CD14-positive monocyte (primary cell): ENCODE measurements around the gene OTULIN. TPM values are rescaled to one million over a fixed set of nuclear protein-coding genes. Genes with fewer than 3 reads are reported as not detected.

Experiments used
- DNase-seq, 3 donors: peaks; one replicate each; pipeline ENCODE4 v3.0.0-alpha.2; 2011 to 2022
- H2AFZ ChIP-seq: 2 replicates; pipeline ENCODE4 v1.6.0; 2012; ENCODE audit warnings: mild to moderate bottlenecking, low read depth, low read length, inconsistent platforms; ENCODE audit not compliant: insufficient read depth, poor library complexity, severe bottlenecking
- H3K27ac ChIP-seq, 2 donors: 1 replicate in 1 of 2; 2 replicates in 1 of 2; pipeline ENCODE4 v1.5.1; 2012 to 2013; ENCODE audit warnings: low read length in 2 of 2, control low read depth in 1 of 2, inconsistent platforms in 1 of 2, low read depth in 1 of 2, mild to moderate bottlenecking in 1 of 2
- H3K27me3 ChIP-seq, 2 donors: one replicate each; pipeline versions ENCODE4 v1.6.0 to v1.6.1; 2011 to 2013; ENCODE audit warnings: low read length in 2 of 2; ENCODE audit not compliant: control insufficient read depth in 2 of 2, insufficient read depth in 2 of 2
- H3K36me3 ChIP-seq, 2 donors: replicated peaks in 1 of 2; 1 replicate in 1 of 2; 2 replicates in 1 of 2; pipeline versions ENCODE4 v1.5.1 to v1.6.1; 2012 to 2013; ENCODE audit warnings: low read length in 2 of 2, control low read depth in 1 of 2, inconsistent platforms in 1 of 2, mild to moderate bottlenecking in 1 of 2; ENCODE audit not compliant: insufficient read depth in 2 of 2, control insufficient read depth in 1 of 2
- H3K4me1 ChIP-seq, 2 donors: 1 replicate in 1 of 2; 2 replicates in 1 of 2; pipeline versions ENCODE4 v1.5.1 to v1.6.1; 2012 to 2013; ENCODE audit warnings: low read length in 2 of 2, control low read depth in 1 of 2, inconsistent platforms in 1 of 2, mild to moderate bottlenecking in 1 of 2, moderate library complexity in 1 of 2; ENCODE audit not compliant: insufficient read depth in 2 of 2, control insufficient read depth in 1 of 2
- H3K4me2 ChIP-seq: replicated peaks from 2 replicates; pipeline ENCODE3; 2012; ENCODE audit warnings: low read length, moderate library complexity, mild to moderate bottlenecking; ENCODE audit not compliant: poor library complexity, severe bottlenecking; ENCODE audit errors: extremely low read depth
- H3K4me3 ChIP-seq, 3 experiments: fragments of 200-600 bp in 1 of 3; sonication (generic) in 1 of 3; replicated peaks in 1 of 3; 1 replicate in 2 of 3; 2 replicates in 1 of 3; pipeline ENCODE4 v1.5.1; 2011 to 2013; ENCODE audit warnings: low read length in 3 of 3, mild to moderate bottlenecking in 3 of 3, control low read depth in 2 of 3, low read depth in 2 of 3, inconsistent platforms in 1 of 3, moderate library complexity in 1 of 3
- H3K79me2 ChIP-seq: 2 replicates; pipeline ENCODE4 v1.6.0; 2012; ENCODE audit warnings: mild to moderate bottlenecking, control low read depth, inconsistent platforms, low read length, moderate library complexity; ENCODE audit not compliant: insufficient read depth
- H3K9ac ChIP-seq: 2 replicates; pipeline ENCODE4 v1.6.0; 2017; ENCODE audit warnings: low read length, mild to moderate bottlenecking; ENCODE audit not compliant: insufficient read depth, poor library complexity, severe bottlenecking
- H3K9me3 ChIP-seq, 2 donors: replicated peaks in 1 of 2; 1 replicate in 1 of 2; 2 replicates in 1 of 2; pipeline versions ENCODE4 v1.5.1 to v1.6.1; 2012 to 2013; ENCODE audit warnings: low read length in 2 of 2, control low read depth in 1 of 2; ENCODE audit not compliant: control insufficient read depth in 1 of 2, insufficient read depth in 1 of 2
- H4K20me1 ChIP-seq: 2 replicates; pipeline ENCODE4 v1.6.0; 2012; ENCODE audit warnings: mild to moderate bottlenecking, low read length, control low read depth, moderate library complexity; ENCODE audit not compliant: insufficient read depth
- H3K27ac Mint-ChIP-seq, 7 donors: one replicate each; pipeline ENCODE4 v1.8.0; 2020; ENCODE audit warnings: mild to moderate bottlenecking in 7 of 7, mixed read lengths in 7 of 7, moderate library complexity in 6 of 7, inconsistent platforms in 2 of 7
- H3K27me3 Mint-ChIP-seq, 3 donors: one replicate each; pipeline ENCODE4 v1.8.0; 2021 to 2022; ENCODE audit warnings: low read depth in 3 of 3, mild to moderate bottlenecking in 3 of 3, mixed read lengths in 3 of 3, moderate library complexity in 3 of 3, inconsistent platforms in 1 of 3
- H3K36me3 Mint-ChIP-seq, 2 donors: one replicate each; pipeline ENCODE4 v1.8.0; 2020; ENCODE audit warnings: mixed read lengths in 2 of 2, inconsistent platforms in 1 of 2, mild to moderate bottlenecking in 1 of 2
- H3K4me1 Mint-ChIP-seq: one replicate; pipeline ENCODE4 v1.8.0; 2020; ENCODE audit warnings: mild to moderate bottlenecking, mixed read lengths
- H3K4me3 Mint-ChIP-seq, 2 donors: one replicate each; pipeline ENCODE4 v1.8.0; 2020; ENCODE audit warnings: mild to moderate bottlenecking in 2 of 2, mixed read lengths in 2 of 2, moderate library complexity in 1 of 2
- H3K9me3 Mint-ChIP-seq, 7 donors: one replicate each; pipeline ENCODE4 v1.8.0; 2020 to 2022; ENCODE audit warnings: mixed read lengths in 7 of 7, mild to moderate bottlenecking in 6 of 7, moderate library complexity in 6 of 7, inconsistent platforms in 2 of 7
- WGBS: methylation state at CpG from one replicate; pipeline ENCODE4 v1.1.5; 2013; ENCODE audit warnings: missing lambda C conversion rate; ENCODE audit not compliant: insufficient coverage; 5-methylcytosine and 5-hydroxymethylcytosine counted together
- intact Hi-C, 2 donors: fragments of 100-400 bp; cut with micrococcal nuclease; formaldehyde crosslinking; loops; one replicate each; pipeline versions ENCODE4 v1.15.0 to v1.15.1; 2023
- polyA plus RNA-seq, 3 donors: library from polyadenylated mRNA; depleted of rRNA in 1 of 3; unstranded in 2 of 3; stranded (reverse) in 1 of 3; fragments of 300-500 nt in 2 of 3; fragments of >200 nt in 1 of 3; fragmentation: Illumina TruSeq in 2 of 3; gene quantifications; 1 replicate in 2 of 3; 2 replicates in 1 of 3; pipeline ENCODE4 v1.2.3, GENCODE V29; 2012 to 2021
- TF ChIP-seq, protein P1 (sequence below): fragments of 200-600 bp; IDR thresholded peaks from one replicate; pipeline ENCODE4 v1.8.0; 2022; ENCODE audit warnings: antibody characterized with exemption, mild to moderate bottlenecking

The OTULIN gene
- polyA plus RNA-seq, 3 donors: 13.7 to 14.2 (median 14.0) TPM

DNA sequence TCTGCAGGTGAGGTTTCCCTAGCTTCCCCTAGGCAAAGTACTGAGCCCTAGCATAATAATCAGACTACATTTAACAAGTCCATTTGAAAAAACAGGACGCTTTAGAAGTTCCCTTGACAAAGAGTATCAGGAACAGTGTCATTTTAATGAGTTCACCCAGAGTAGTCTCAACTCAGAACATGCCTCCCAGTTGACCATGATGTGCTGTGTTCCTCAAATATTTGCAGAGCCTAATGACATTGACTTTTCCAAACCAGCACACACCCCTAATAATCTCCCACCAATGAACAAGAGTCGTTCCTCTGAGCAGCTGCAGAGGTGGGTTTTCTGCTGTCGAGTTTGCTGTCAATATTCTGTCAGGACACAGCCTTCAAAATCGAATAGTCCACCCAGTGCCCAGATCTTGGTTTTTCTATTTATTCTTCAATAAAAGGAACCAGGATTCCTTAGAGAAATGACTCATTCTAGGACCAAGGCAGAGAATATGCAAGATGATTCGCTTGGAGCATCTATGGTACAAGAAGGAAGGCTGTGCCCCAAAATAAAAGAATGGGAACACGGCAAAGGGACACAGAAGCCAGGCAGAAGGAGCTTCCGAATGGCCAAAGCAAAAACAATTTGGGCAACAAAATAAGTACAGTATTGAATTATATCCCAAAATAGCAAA lies 57.6 kb downstream of the OTULIN start:
- Histone ChIP-seq H3K4me2 (no peak overlapping the region), H3K9me3 (no peaks in the 10 kb centered on the region), H2AFZ (no peak overlapping the region), H3K79me2 (no peaks in the 10 kb centered on the region), H3K9ac (no peak overlapping the region), H3K27me3 (no peaks in the 10 kb centered on the region), H3K27ac (no peak overlapping the region), H4K20me1 (no peaks in the 10 kb centered on the region), H3K4me3 (no peak overlapping the region), H3K4me1 (peaks cover 20 to 28% of the 10 kb centered on the region in 2 donors), H3K36me3 (no peaks in the 10 kb centered on the region)
- intact Hi-C loops: loop anchor here in 1 of 2 donors (10.0 kb wide), 1 partner anchor 153 kb away; the partner anchor contains the start of gene ANKH
- Mint-ChIP-seq H3K27me3 (peaks cover 2 to 7% (median 4%) of the 10 kb centered on the region in 3 donors), H3K27ac (peak overlapping the region in 1 of 7 donors; percentile 61), H3K36me3 (peaks cover 0 to 4% of the 10 kb centered on the region in 2 donors), H3K9me3 (peaks cover 0 to 7% (median 0%) of the 10 kb centered on the region in 7 donors), H3K4me3 (no peak overlapping the region), H3K4me1 (peaks cover 29% of the 10 kb centered on the region)
- TF ChIP-seq, protein P1, sequence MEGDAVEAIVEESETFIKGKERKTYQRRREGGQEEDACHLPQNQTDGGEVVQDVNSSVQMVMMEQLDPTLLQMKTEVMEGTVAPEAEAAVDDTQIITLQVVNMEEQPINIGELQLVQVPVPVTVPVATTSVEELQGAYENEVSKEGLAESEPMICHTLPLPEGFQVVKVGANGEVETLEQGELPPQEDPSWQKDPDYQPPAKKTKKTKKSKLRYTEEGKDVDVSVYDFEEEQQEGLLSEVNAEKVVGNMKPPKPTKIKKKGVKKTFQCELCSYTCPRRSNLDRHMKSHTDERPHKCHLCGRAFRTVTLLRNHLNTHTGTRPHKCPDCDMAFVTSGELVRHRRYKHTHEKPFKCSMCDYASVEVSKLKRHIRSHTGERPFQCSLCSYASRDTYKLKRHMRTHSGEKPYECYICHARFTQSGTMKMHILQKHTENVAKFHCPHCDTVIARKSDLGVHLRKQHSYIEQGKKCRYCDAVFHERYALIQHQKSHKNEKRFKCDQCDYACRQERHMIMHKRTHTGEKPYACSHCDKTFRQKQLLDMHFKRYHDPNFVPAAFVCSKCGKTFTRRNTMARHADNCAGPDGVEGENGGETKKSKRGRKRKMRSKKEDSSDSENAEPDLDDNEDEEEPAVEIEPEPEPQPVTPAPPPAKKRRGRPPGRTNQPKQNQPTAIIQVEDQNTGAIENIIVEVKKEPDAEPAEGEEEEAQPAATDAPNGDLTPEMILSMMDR: no peak
- no peak for DNase-seq
- 90% methylated on average over 2 of the region's 7 CpGs for WGBS

DNA sequence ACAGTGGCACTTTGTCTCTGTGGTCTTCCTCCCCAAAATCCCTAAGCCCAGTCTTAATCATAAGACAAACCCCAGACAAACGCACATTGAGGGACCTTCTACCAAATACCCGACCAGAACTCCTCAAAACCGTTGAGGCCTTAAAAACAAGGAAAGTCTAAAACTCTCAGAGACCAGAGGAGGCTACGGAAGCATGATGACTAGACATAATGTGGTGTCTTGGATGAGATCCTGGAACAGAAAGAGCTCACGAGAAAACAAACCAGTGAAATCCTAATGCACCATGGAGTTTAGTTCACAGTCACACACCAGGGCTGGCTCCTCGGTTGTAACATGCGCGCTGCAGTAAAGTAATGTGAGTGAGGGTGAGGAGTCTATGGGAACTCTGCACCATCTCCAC lies 58.4 kb downstream of the OTULIN start:
- no peak overlapping the region for H3K4me3 Mint-ChIP-seq
- Histone ChIP-seq H3K27me3 (no peaks in the 10 kb centered on the region), H3K4me1 (peaks cover 20 to 28% of the 10 kb centered on the region in 2 donors), H3K4me3 (no peak overlapping the region), H3K36me3 (no peaks in the 10 kb centered on the region), H3K9me3 (no peaks in the 10 kb centered on the region), H3K79me2 (no peaks in the 10 kb centered on the region), H3K9ac (no peak overlapping the region), H4K20me1 (no peaks in the 10 kb centered on the region), H2AFZ (no peak overlapping the region), H3K4me2 (no peak overlapping the region), H3K27ac (no peak overlapping the region)
- WGBS: no CpG with 5 or more reads among the region's 8 CpGs
- peaks cover 2 to 7% (median 2%) of the 10 kb centered on the region in 3 donors for H3K27me3 Mint-ChIP-seq
- peaks cover 0 to 4% of the 10 kb centered on the region in 2 donors for H3K36me3 Mint-ChIP-seq
- peaks cover 29% of the 10 kb centered on the region for H3K4me1 Mint-ChIP-seq
- H3K9me3 Mint-ChIP-seq: peaks cover 0 to 7% (median 0%) of the 10 kb centered on the region in 7 donors
- H3K27ac Mint-ChIP-seq: peak overlapping the region in 3 of 7 donors; percentile 15 to 55 (median 38)
- TF ChIP-seq, protein P1: no peak
- no peak for DNase-seq
- intact Hi-C loops: loop anchor here in 1 of 2 donors (10.0 kb wide), 1 partner anchor 152 kb away; the partner anchor contains the start of gene ANKH
